ENCODE data around the gene ANO3.
"Not testable (repeated sequence)": the region's sequence is repeated elsewhere in the genome, so short reads cannot be mapped to it uniquely, and the experiment has no call there.

Gene ANO3

GRCh38 chr11:26608507-26609146 is 276.7 kb downstream of the ANO3 start:
- Histone ChIP-seq H3K4me1 (ENCODE audit: control insufficient read depth, insufficient read depth, low read length) (no peaks in the 10 kb centered on the region), H3K9ac (ENCODE audit: low read depth, low read length) (no peak overlapping the region), H3K9me3 (ENCODE audit: control insufficient read depth, insufficient read depth, low read length) (no peaks in the 10 kb centered on the region), H3K4me3 (ENCODE audit: low read depth, low read length) (no peak overlapping the region), H3K27me3 (ENCODE audit: control insufficient read depth, insufficient read depth, low read length) (no peaks in the 10 kb centered on the region), H3K36me3 (ENCODE audit: control insufficient read depth, insufficient read depth, low read length) (no peaks in the 10 kb centered on the region)

- Histone ChIP-seq H3K9ac (ENCODE audit: low read depth, low read length) (no peak overlapping the region), H3K27me3 (ENCODE audit: control insufficient read depth, insufficient read depth, low read length) (no peaks in the 10 kb centered on the region), H3K36me3 (ENCODE audit: control insufficient read depth, insufficient read depth, low read length) (no peaks in the 10 kb centered on the region), H3K4me1 (ENCODE audit: control insufficient read depth, insufficient read depth, low read length) (peaks cover 3% of the 10 kb centered on the region), H3K9me3 (ENCODE audit: control insufficient read depth, insufficient read depth, low read length) (no peaks in the 10 kb centered on the region), H3K4me3 (ENCODE audit: low read depth, low read length) (no peak overlapping the region)
These were observed 281.8 kb downstream of the ANO3 start for GRCh38 chr11:26613759-26614158.

- no peaks in the 10 kb centered on the region for H3K9me3 ChIP-seq (ENCODE audit: control insufficient read depth, insufficient read depth, low read length)
- no peak overlapping the region for H3K4me3 ChIP-seq (ENCODE audit: low read depth, low read length)
- peaks cover 3% of the 10 kb centered on the region for H3K4me1 ChIP-seq (ENCODE audit: control insufficient read depth, insufficient read depth, low read length)
- no peaks in the 10 kb centered on the region for H3K27me3 ChIP-seq (ENCODE audit: control insufficient read depth, insufficient read depth, low read length)
- no peaks in the 10 kb centered on the region for H3K36me3 ChIP-seq (ENCODE audit: control insufficient read depth, insufficient read depth, low read length)
- H3K9ac ChIP-seq (ENCODE audit: low read depth, low read length), result no peak overlapping the region
These were observed 286.5 kb downstream of the ANO3 start for GRCh38 chr11:26618441-26618840.

GRCh38 chr11:26620282-26621045 is 288.5 kb downstream of the ANO3 start:
- no peaks in the 10 kb centered on the region for H3K9me3 ChIP-seq (ENCODE audit: control insufficient read depth, insufficient read depth, low read length)
- H3K4me1 ChIP-seq (ENCODE audit: control insufficient read depth, insufficient read depth, low read length), result peaks cover 3% of the 10 kb centered on the region
- no peaks in the 10 kb centered on the region for H3K27me3 ChIP-seq (ENCODE audit: control insufficient read depth, insufficient read depth, low read length)
- H3K4me3 ChIP-seq (ENCODE audit: low read depth, low read length), result no peak overlapping the region
- H3K9ac ChIP-seq (ENCODE audit: low read depth, low read length), result no peak overlapping the region
- no peaks in the 10 kb centered on the region for H3K36me3 ChIP-seq (ENCODE audit: control insufficient read depth, insufficient read depth, low read length)

GRCh38 chr11:26621132-26621531 is 289.2 kb downstream of the ANO3 start:
- Histone ChIP-seq H3K4me1 (ENCODE audit: control insufficient read depth, insufficient read depth, low read length) (peaks cover 3% of the 10 kb centered on the region), H3K9me3 (ENCODE audit: control insufficient read depth, insufficient read depth, low read length) (no peaks in the 10 kb centered on the region), H3K27me3 (ENCODE audit: control insufficient read depth, insufficient read depth, low read length) (no peaks in the 10 kb centered on the region), H3K9ac (ENCODE audit: low read depth, low read length) (no peak overlapping the region), H3K4me3 (ENCODE audit: low read depth, low read length) (no peak overlapping the region), H3K36me3 (ENCODE audit: control insufficient read depth, insufficient read depth, low read length) (no peaks in the 10 kb centered on the region)

GRCh38 chr11:26622181-26622580 is 290.3 kb downstream of the ANO3 start:
- Histone ChIP-seq H3K4me3 (ENCODE audit: low read depth, low read length) (no peak overlapping the region), H3K4me1 (ENCODE audit: control insufficient read depth, insufficient read depth, low read length) (peaks cover 3% of the 10 kb centered on the region), H3K9me3 (ENCODE audit: control insufficient read depth, insufficient read depth, low read length) (no peaks in the 10 kb centered on the region), H3K9ac (ENCODE audit: low read depth, low read length) (no peak overlapping the region), H3K27me3 (ENCODE audit: control insufficient read depth, insufficient read depth, low read length) (no peaks in the 10 kb centered on the region), H3K36me3 (ENCODE audit: control insufficient read depth, insufficient read depth, low read length) (no peaks in the 10 kb centered on the region)

- Histone ChIP-seq H3K9me3 (ENCODE audit: control insufficient read depth, insufficient read depth, low read length) (no peaks in the 10 kb centered on the region), H3K36me3 (ENCODE audit: control insufficient read depth, insufficient read depth, low read length) (no peaks in the 10 kb centered on the region), H3K4me1 (ENCODE audit: control insufficient read depth, insufficient read depth, low read length) (peaks cover 3% of the 10 kb centered on the region), H3K27me3 (ENCODE audit: control insufficient read depth, insufficient read depth, low read length) (no peaks in the 10 kb centered on the region), H3K4me3 (ENCODE audit: low read depth, low read length) (no peak overlapping the region), H3K9ac (ENCODE audit: low read depth, low read length) (no peak overlapping the region)
These were observed 291.2 kb downstream of the ANO3 start for GRCh38 chr11:26623076-26623659.

GRCh38 chr11:26626346-26626745 is 294.4 kb downstream of the ANO3 start:
- H3K9ac ChIP-seq (ENCODE audit: low read depth, low read length), result no peak overlapping the region
- H3K9me3 ChIP-seq (ENCODE audit: control insufficient read depth, insufficient read depth, low read length), result no peaks in the 10 kb centered on the region
- H3K27me3 ChIP-seq (ENCODE audit: control insufficient read depth, insufficient read depth, low read length), result no peaks in the 10 kb centered on the region
- no peaks in the 10 kb centered on the region for H3K4me1 ChIP-seq (ENCODE audit: control insufficient read depth, insufficient read depth, low read length)
- H3K36me3 ChIP-seq (ENCODE audit: control insufficient read depth, insufficient read depth, low read length), result no peaks in the 10 kb centered on the region
- no peak overlapping the region for H3K4me3 ChIP-seq (ENCODE audit: low read depth, low read length)

- no peak overlapping the region for H3K4me3 ChIP-seq (ENCODE audit: low read depth, low read length)
- H3K4me1 ChIP-seq (ENCODE audit: control insufficient read depth, insufficient read depth, low read length), result no peaks in the 10 kb centered on the region
- H3K27me3 ChIP-seq (ENCODE audit: control insufficient read depth, insufficient read depth, low read length), result no peaks in the 10 kb centered on the region
- H3K9me3 ChIP-seq (ENCODE audit: control insufficient read depth, insufficient read depth, low read length), result no peaks in the 10 kb centered on the region
- no peaks in the 10 kb centered on the region for H3K36me3 ChIP-seq (ENCODE audit: control insufficient read depth, insufficient read depth, low read length)
- H3K9ac ChIP-seq (ENCODE audit: low read depth, low read length), result no peak overlapping the region
These were observed 300.8 kb downstream of the ANO3 start for GRCh38 chr11:26632691-26633159.

GRCh38 chr11:26643314-26643713 is 311.4 kb downstream of the ANO3 start:
- not testable (repeated sequence) for H3K36me3 ChIP-seq (ENCODE audit: control insufficient read depth, insufficient read depth, low read length); H3K9ac ChIP-seq (ENCODE audit: low read depth, low read length); H3K4me3 ChIP-seq (ENCODE audit: low read depth, low read length); H3K27me3 ChIP-seq (ENCODE audit: control insufficient read depth, insufficient read depth, low read length); H3K9me3 ChIP-seq (ENCODE audit: control insufficient read depth, insufficient read depth, low read length); H3K4me1 ChIP-seq (ENCODE audit: control insufficient read depth, insufficient read depth, low read length)

GRCh38 chr11:26649884-26650283 is 318.0 kb downstream of the ANO3 start:
- Histone ChIP-seq H3K4me1 (ENCODE audit: control insufficient read depth, insufficient read depth, low read length) (no peaks in the 10 kb centered on the region), H3K9ac (ENCODE audit: low read depth, low read length) (no peak overlapping the region)

GRCh38 chr11:26651916-26652315 is 320.0 kb downstream of the ANO3 start:
- Histone ChIP-seq H3K27me3 (ENCODE audit: control insufficient read depth, insufficient read depth, low read length) (no peaks in the 10 kb centered on the region), H3K4me1 (ENCODE audit: control insufficient read depth, insufficient read depth, low read length) (no peaks in the 10 kb centered on the region), H3K4me3 (ENCODE audit: low read depth, low read length) (no peak overlapping the region), H3K36me3 (ENCODE audit: control insufficient read depth, insufficient read depth, low read length) (no peaks in the 10 kb centered on the region), H3K9me3 (ENCODE audit: control insufficient read depth, insufficient read depth, low read length) (no peaks in the 10 kb centered on the region), H3K9ac (ENCODE audit: low read depth, low read length) (no peak overlapping the region)

More at GRCh38 chr11:26649884-26650283, 318.0 kb downstream of the ANO3 start:
- H3K36me3 ChIP-seq (ENCODE audit: control insufficient read depth, insufficient read depth, low read length), result no peaks in the 10 kb centered on the region
- H3K9me3 ChIP-seq (ENCODE audit: control insufficient read depth, insufficient read depth, low read length), result no peaks in the 10 kb centered on the region
- H3K4me3 ChIP-seq (ENCODE audit: low read depth, low read length), result no peak overlapping the region
- no peaks in the 10 kb centered on the region for H3K27me3 ChIP-seq (ENCODE audit: control insufficient read depth, insufficient read depth, low read length)

All from iPS-15b (cell line).